Hepatic stellate cell (primary cell): Measurements from ENCODE around the gene GUK1.

ENCODE experiments used
- DNase-seq: peaks from one replicate; pipeline ENCODE4 v3.0.0; 2011; ENCODE audit warnings: low spot score

The GUK1 gene

DNA sequence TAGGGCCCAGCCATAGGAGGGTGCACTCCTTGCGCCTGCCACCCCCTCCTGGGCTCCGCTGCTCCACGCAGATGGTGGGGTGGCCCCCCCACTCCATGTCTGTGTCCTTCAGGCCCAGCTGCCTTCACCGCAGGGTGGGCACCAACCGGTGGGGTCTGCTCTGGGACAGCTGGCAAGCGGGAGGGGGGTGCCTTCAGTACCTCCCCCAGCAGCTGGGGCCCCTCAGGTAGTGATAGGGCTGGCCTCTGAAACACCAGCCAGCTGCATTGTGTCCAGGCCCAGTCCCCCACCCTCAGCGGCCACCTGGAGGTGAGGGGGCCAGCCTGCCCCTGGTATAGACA, 10.0 kb downstream of the GUK1 start:
- DNase-seq: no peak

DNA sequence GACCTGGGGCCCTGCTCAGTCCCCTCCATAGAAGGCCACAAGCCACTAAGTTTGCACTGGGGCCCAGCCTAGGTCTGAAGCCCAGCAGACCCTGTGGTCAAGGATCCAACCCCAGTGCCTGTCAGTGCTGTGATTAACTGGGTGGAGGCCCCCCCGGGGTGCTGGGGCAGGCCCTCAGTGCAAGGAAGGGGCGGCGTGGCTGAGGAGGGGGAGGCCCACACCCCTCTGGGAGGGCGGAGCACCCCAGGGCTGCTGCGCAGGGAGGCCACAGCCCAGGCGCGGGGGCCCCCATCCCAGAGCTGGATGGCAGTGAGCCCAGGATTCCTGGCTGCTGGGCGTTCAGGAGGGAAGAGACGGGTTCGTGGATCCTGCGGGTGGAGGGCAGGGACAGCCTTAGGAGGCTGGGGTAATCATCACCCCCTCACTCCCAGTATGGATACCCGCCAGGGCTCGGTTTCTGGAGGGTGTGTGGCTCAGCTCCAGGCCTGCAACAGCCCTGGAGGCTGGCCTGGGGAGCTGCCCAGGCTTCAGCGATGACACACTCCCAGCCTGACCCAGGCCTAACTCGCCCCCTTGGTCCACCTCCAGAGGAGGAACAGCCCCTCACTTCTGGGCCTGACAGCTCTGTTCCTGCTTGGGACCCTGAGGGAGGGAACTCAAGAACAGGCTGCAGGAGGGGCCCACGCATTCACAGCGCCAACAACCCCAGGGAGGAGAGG, 10.5 kb downstream of the GUK1 start:
- DNase-seq: peak; percentile 73

DNA sequence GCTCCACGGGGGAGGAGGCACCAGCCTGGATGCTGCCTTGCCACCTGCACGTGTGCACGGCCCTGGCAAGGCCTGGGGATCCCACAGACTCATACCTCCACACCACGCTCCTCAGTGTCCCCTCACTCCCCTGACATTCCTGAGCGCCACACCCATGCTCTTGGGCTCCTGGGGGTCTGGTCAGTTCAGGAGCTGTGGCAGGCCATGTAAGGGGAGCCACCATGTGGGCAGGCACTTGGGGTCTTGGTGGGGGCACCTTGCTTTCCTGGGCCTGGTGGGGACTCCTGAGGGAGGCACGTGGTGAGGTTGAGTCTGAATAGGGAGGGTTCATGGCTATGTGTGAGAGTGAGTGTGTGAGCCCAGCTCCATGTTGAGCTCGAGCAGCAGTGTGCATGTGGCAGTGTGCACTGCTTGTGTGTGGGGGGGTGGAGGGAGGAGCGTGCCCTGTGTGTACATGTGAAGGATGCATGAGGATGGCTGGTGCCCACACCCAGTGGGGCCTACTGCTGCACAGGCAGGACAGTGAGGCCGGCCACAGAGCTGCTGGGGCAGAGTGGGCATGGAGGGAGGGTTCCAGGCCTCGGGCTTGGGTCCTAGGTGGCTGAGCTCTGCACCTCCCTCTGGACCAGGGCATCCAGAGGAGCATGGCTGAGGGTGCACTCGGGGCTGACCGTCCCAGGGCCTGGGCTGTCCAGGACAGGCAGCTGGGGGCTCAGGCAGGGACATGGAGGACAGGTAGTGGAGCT, 11.3 kb downstream of the GUK1 start:
- DNase-seq: no peak

DNA sequence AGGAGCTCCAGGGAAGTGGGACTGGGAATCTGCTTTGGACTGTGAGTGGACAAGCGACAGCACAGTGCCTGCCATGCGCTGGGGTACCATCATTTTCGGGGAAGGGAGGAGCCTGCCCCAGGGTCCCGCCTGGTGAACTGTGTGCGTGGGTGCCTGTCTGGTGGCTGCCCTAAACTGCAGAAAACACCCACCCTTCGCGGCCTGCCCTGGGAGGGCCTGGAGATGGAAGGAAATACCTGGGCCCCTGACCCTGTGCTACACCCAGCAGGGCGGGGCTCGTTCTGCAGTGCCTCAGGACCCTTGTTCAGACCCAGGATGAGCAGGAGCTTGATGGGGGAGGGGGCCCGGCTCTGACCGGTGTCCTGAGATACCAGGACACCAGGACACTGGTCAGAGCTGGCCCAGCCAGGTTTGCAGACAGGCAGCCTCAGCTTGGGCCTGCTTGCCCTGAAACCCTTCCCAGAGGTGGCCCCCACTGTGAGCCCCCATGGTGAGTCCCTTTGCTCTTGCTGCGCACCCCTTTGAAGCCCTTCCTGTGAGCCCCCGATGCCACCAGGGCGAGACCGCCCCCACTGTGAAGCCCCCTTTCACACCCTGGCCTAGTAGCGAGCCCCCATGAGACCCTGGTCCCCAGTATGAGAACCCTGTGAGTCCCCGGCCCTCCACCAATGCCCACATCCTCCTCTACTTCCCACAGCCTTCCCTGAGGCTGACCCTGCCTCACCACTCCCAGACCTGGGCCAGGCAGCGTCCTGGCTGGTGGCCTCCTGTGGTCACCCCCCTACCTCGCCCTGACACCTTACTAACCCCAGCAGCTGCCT, 12.2 kb downstream of the GUK1 start:
- DNase-seq: no peak

- no peak for DNase-seq
These were observed 12.8 kb downstream of the GUK1 start for GRCh38 chr1:228152918-228153258.

DNA sequence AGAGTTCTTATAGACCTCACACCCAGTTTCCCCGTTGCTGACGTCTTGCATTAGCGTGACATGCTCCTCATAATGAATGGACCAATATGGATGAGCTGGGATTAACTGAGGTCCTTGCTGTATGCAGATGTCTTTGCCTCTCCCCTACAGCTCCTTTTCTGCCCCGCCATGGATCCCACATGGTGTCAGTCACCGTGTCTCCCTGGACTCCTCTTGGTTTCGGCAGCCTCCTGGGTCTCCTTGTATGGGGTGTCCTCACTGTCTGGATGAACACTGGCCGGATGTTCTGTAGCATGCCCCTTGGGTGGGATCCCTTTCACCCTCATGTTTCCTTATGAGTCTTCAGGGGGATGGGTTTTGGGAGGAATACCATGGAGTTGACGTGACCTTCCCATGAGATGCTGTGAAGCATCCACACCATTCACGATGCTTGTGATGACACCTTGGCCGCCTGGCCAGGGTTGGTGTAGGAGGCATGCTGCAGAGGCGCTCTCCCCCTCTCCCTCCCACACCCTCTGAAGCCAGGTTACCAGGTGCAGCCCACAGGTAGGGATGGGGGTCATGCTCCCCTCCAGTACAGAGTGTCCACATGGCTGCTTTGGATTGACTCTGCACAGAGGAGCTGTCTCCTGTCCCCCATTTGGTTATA, 14.1 kb downstream of the GUK1 start:
- DNase-seq: no peak

GRCh38 chr1:228154670-228155571, 14.8 kb downstream of the GUK1 start:
- no peak for DNase-seq

GRCh38 chr1:228155596-228156514, 15.8 kb downstream of the GUK1 start:
- DNase-seq: no peak

DNA sequence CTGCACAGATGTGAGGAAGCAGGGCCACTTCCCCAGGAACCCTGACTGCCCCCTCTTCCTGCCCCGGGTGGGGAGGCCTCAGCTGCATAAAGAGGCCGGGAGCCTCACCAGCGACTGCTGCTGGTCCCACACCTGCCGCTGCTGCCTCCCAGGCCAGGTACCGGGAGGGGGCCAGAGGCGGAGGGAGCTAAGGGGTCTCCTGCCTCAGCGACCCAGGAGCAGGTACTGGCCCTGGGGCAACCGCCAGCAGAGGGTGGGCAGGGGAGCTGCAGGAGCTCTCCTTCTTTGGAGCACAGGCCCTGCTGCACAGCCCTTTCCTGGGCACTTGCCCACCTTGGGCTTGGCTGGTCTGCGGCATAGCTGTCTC, 16.4 kb downstream of the GUK1 start:
- DNase-seq: no peak

GRCh38 chr1:228156941-228157728, 17.1 kb downstream of the GUK1 start:
- no peak for DNase-seq

GRCh38 chr1:228157729-228158126, 17.6 kb downstream of the GUK1 start:
- no peak for DNase-seq

- DNase-seq: no peak
These were observed 18.3 kb downstream of the GUK1 start for GRCh38 chr1:228158151-228159007.

GRCh38 chr1:228159008-228159665, 19.1 kb downstream of the GUK1 start:
- no peak for DNase-seq

- DNase-seq: no peak
These were observed 20.2 kb downstream of the GUK1 start for GRCh38 chr1:228160201-228160761.

GRCh38 chr1:228161362-228161761, 21.3 kb downstream of the GUK1 start:
- no peak for DNase-seq

- no peak for DNase-seq
These were observed 21.8 kb downstream of the GUK1 start for GRCh38 chr1:228161866-228162265.

GRCh38 chr1:228162286-228163006, 22.4 kb downstream of the GUK1 start:
- no peak for DNase-seq
